Measurements from ENCODE around the gene MRGPRF.

MRGPRF gene

DNA sequence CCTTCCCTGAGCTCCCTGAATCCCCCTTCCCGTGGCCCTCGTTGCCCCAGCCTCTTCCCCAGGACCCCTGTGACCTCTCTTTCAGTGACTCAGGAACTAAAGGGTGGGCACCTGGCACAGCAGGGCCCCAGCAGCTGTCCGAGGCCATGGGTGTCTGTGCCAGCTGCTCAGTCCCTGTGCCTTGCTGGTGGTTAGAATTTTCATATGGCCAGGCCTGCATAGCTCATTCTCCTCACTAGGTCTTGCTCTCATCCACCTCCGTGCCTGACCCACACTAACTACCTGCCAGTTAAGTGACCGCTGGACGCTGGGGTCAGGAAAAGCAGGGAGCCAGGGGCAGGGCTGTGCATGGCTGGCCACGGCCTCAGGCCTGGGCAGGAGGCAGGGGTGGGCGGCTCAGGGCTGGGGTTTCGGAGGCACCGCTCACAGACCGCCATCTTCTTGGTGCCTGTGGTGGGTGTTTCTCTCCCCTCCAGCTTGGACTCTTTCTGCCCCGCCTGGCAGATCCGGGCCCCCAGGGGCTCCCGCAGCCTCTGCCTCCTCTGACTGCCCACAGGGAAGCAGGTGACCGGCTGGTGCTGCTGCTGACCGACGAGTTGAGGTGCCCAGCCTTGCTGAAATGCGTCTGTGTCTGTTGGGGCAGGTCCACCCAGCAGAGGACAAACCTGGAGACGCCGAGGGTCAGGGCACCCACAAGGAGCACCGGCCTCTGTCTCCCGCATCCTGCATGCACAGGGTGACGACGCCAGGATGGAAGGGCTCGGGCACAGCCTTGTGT, 52.6 kb downstream of the MRGPRF start:
- ATAC-seq (replicated peaks) = no peak
- no peak overlapping the region for H3K4me3 Mint-ChIP-seq
- H3K4me1 Mint-ChIP-seq (ENCODE audit: low read depth in 2 of 2) = peaks cover 0 to 4% of the 10 kb centered on the region in 2 donors
- no peaks in the 10 kb centered on the region for H3K9me3 Mint-ChIP-seq
- no peak for DNase-seq
- H3K27ac Mint-ChIP-seq = no peak overlapping the region
- H3K27me3 Mint-ChIP-seq = peaks cover 13 to 19% of the 10 kb centered on the region in 2 donors
- no peaks in the 10 kb centered on the region for H3K36me3 Mint-ChIP-seq (ENCODE audit: insufficient read depth)

- H3K4me3 Mint-ChIP-seq = no peak overlapping the region
- H3K9me3 Mint-ChIP-seq = no peaks in the 10 kb centered on the region
- H3K36me3 Mint-ChIP-seq (ENCODE audit: insufficient read depth) = no peaks in the 10 kb centered on the region
- no peak overlapping the region for H3K27ac Mint-ChIP-seq
- peaks cover 13 to 19% of the 10 kb centered on the region in 2 donors for H3K27me3 Mint-ChIP-seq
- DNase-seq = no peak
- H3K4me1 Mint-ChIP-seq (ENCODE audit: low read depth in 2 of 2) = peaks cover 0 to 4% of the 10 kb centered on the region in 2 donors
- ATAC-seq (replicated peaks) = no peak
Observed at GRCh38 chr11:68959465-68960293, 53.4 kb downstream of the MRGPRF start.

GRCh38 chr11:68958211-68958610, 54.8 kb downstream of the MRGPRF start:
- Mint-ChIP-seq H3K27me3 (peaks cover 13 to 19% of the 10 kb centered on the region in 2 donors), H3K9me3 (no peaks in the 10 kb centered on the region), H3K36me3 (ENCODE audit: insufficient read depth) (no peaks in the 10 kb centered on the region)

DNA sequence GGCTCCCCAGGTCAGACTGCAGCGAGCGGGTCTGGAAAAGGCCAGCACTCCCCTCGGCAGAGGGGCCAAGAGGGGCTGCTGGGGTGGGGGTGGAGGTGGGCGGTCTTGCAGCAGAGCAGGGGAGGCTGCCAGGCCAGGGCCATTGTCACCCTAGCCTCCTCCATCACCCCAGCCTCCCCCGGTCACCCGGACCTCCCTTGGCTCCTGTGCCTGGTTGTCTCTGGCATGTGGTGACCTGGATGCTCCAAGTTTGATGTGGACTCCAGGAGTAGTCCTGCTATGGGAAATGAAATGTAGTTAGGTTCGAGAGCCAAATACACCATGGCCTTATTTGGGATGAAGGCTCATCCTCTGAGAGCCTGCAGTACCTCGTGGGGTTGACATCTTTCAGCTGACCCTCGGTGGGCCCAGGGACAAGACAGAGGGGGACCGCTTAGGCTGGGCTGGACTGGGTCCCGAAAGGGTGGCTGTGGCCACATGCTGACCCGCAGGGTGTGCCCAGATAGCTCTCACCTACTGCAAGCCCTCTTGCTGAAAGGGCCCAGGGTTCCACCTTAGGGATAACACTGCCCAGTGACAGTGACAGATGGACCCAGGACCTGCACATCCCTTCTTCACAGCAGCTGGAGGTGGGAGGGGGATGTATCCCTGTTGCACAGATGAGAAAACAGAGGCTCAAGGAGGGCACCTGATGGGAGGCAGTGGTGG, 56.3 kb downstream of the MRGPRF start:
- ATAC-seq (replicated peaks) (no peak), DNase-seq (no peak)
- no peak overlapping the region for H3K27ac Mint-ChIP-seq
- H3K4me1 Mint-ChIP-seq (ENCODE audit: low read depth in 2 of 2) = no peaks in the 10 kb centered on the region
- no peak overlapping the region for H3K4me3 Mint-ChIP-seq
- H3K9me3 Mint-ChIP-seq = no peaks in the 10 kb centered on the region
- no peaks in the 10 kb centered on the region for H3K36me3 Mint-ChIP-seq (ENCODE audit: insufficient read depth)
- H3K27me3 Mint-ChIP-seq = peaks cover 13 to 15% of the 10 kb centered on the region in 2 donors

More at GRCh38 chr11:68958211-68958610, 54.8 kb downstream of the MRGPRF start:
- ATAC-seq (replicated peaks) (no peak), DNase-seq (no peak)
- H3K4me1 Mint-ChIP-seq (ENCODE audit: low read depth in 2 of 2) = peaks cover 0 to 4% of the 10 kb centered on the region in 2 donors
- no peak overlapping the region for H3K27ac Mint-ChIP-seq
- no peak overlapping the region for H3K4me3 Mint-ChIP-seq

DNA sequence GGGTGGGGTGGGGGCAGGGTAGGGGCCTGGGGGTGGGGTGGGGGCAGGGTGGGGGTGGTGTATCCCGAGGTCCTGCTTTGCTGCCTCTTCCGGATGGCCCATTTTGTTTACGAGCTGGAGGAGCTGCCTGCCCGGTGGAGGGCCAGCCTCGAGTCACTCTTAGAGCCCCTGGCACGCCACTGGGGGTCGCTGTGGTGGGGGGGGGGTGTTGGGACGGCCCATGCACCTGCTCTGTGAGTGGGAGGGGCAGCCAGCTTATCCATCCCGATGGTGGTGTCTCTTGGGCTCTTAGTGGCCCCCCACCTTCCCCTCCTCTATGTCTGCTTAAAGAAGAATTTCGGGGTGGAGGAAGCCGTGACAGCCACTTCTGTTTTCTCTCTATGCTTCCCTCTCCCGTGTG, 56.9 kb downstream of the MRGPRF start:
- ATAC-seq (replicated peaks) (peak; percentile 41), DNase-seq (peak; percentile 8 to 10 (median 9))
- H3K4me3 Mint-ChIP-seq = no peak overlapping the region
- H3K9me3 Mint-ChIP-seq = no peaks in the 10 kb centered on the region
- H3K36me3 Mint-ChIP-seq (ENCODE audit: insufficient read depth) = no peaks in the 10 kb centered on the region
- no peaks in the 10 kb centered on the region for H3K4me1 Mint-ChIP-seq (ENCODE audit: low read depth in 2 of 2)
- no peak overlapping the region for H3K27ac Mint-ChIP-seq
- peaks cover 10 to 13% of the 10 kb centered on the region in 2 donors for H3K27me3 Mint-ChIP-seq

- Mint-ChIP-seq H3K4me3 (no peak overlapping the region), H3K9me3 (no peaks in the 10 kb centered on the region), H3K4me1 (ENCODE audit: low read depth in 2 of 2) (no peaks in the 10 kb centered on the region), H3K36me3 (ENCODE audit: insufficient read depth) (no peaks in the 10 kb centered on the region), H3K27ac (peak overlapping the region in 1 of 2 donors; percentile 69), H3K27me3 (peaks cover 10 to 13% of the 10 kb centered on the region in 2 donors)
- no peak for ATAC-seq (replicated peaks)
- DNase-seq = no peak
Observed at GRCh38 chr11:68955607-68955958, 57.5 kb downstream of the MRGPRF start.

DNA sequence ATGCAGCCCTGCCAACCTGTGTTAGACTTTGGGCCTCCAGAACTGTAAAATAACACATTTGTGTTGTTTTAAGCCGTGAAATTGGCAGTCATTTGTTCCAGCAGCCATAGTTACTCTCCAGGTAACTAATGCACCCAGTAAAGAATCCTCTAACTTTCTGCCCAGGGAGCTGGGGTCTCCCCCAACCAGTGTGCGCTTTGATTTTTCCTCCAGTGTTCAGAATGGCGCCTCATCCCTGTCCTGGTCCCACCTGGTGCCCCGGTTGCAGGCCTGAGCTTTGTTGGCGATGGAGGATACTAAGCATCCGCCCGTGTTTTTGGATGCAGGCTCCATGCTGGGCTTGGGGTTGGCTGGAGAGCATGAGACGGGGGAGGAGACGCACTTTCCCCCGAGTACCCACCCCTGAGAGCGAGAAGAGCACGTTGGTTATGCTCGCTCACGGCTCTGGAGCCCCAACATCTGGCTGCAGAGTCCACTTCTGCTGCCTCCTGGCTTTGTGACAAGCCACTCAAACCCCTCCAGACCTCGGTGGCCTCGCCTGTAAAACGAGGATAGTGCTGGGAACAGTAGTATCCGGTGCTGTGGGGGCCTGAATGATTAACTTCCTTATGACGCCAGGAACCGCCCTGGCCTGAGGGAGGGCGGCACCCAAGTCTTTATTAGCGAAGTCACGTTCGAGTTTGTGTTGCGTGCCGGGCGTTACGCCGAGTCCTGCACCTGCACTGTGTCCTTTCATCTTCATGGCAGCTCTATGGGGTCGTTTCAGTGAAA, 58.0 kb downstream of the MRGPRF start:
- ATAC-seq (replicated peaks) (no peak), DNase-seq (no peak)
- H3K9me3 Mint-ChIP-seq = no peaks in the 10 kb centered on the region
- no peak overlapping the region for H3K4me3 Mint-ChIP-seq
- H3K27me3 Mint-ChIP-seq = peaks cover 10 to 13% of the 10 kb centered on the region in 2 donors
- no peaks in the 10 kb centered on the region for H3K36me3 Mint-ChIP-seq (ENCODE audit: insufficient read depth)
- no peaks in the 10 kb centered on the region for H3K4me1 Mint-ChIP-seq (ENCODE audit: low read depth in 2 of 2)
- peak overlapping the region in 1 of 2 donors; percentile 69 for H3K27ac Mint-ChIP-seq

All from effector memory CD8-positive, alpha-beta T cell (primary cell).